Bone marrow (tissue), 2 donors: ENCODE data around the gene RPS15A.
"Not testable (repeated sequence)": the region's sequence is repeated elsewhere in the genome, so short reads cannot be mapped to it uniquely, and the experiment has no call there.

Experiments
- DNase-seq, 2 donors: peaks; one replicate each; lab custom pipeline; 2025; lab: John Stamatoyannopoulos, UW

Gene RPS15A

GRCh38 chr16:18797746-18798145 lies 7.6 kb upstream of the RPS15A start:
- DNase-seq = no peak

- DNase-seq = no peak
Observed at GRCh38 chr16:18796377-18796776, 6.2 kb upstream of the RPS15A start.

DNA sequence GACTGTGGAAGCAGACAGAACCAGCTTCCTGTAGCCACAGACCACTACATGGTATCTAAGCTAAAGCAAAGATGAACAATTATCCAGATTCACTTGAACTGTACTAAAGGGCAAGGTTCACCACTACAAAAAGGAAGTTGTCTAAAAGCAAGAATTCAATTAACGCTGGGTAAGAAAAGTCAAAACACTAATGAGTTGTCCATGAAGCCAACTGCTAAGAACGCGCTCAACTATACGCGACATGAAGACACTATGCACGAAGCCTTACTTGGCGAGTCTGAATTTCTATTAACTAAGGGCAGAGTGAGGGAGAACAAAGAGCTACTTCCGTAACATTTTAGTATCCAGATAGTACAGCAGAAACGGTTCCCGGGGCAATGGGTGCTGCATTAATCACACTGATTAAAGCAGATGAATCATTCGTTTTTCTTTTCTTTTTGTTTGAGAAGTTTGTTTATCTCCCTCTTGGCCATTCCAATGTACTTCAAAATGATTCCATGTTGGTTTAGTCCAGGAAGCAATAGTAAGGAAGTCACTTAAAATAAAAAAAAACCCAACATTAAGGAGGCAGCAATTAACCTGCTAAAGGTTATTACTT lies 2.8 kb upstream of the RPS15A start:
- DNase-seq = no peak

- DNase-seq = no peak
Observed at GRCh38 chr16:18789515-18789849, 652 bp downstream of the RPS15A start.

GRCh38 chr16:18788828-18789514 lies 1.2 kb downstream of the RPS15A start:
- no peak for DNase-seq

DNA sequence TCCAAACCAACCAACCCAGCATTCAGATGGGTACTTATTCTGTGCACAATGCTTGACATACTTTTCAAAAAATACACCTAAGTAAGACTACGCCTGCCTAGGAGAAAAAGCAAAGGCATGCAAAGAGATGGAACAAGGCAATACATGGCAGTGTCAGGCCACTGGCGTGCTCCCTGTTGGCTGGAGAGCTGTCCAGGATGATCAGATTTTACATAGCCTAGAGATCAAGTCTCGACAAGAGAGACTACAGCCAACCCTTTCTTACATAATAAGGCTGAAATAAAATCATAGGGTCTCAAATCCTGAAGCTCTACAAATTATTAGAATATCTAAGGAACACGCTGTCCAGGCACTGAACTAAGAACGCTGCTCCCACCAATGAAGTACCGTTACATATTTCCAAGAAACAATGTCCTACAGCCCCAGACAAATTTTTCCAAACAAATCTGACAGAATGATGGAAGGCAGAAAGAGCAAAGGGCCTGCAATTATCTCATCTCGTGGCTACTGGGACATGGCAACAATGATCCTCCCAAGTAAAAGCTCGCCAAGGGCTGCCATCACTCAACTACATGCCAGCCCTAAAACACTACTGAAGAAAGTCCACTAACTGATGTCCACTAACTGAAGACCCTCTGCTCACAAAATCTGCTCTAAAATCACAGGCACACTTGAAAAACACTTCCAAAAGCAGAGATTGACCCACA lies 5.1 kb downstream of the RPS15A start:
- no peak for DNase-seq

GRCh38 chr16:18783430-18784341 lies 6.4 kb downstream of the RPS15A start:
- no peak for DNase-seq

GRCh38 chr16:18782697-18783429 lies 7.3 kb downstream of the RPS15A start:
- DNase-seq = no peak

GRCh38 chr16:18781232-18781631 lies 8.9 kb downstream of the RPS15A start:
- DNase-seq = not testable (repeated sequence)

- DNase-seq = not testable (repeated sequence)
Observed at GRCh38 chr16:18780460-18781026, 9.6 kb downstream of the RPS15A start.

GRCh38 chr16:18777664-18778063 lies 12.5 kb downstream of the RPS15A start:
- DNase-seq = not testable (repeated sequence)

GRCh38 chr16:18776334-18776733 lies 13.8 kb downstream of the RPS15A start:
- DNase-seq = not testable (repeated sequence)

GRCh38 chr16:18774651-18775050 lies 15.5 kb downstream of the RPS15A start:
- not testable (repeated sequence) for DNase-seq

- not testable (repeated sequence) for DNase-seq
Observed at GRCh38 chr16:18772171-18772570, 18.0 kb downstream of the RPS15A start.

GRCh38 chr16:18770336-18770962 lies 19.7 kb downstream of the RPS15A start:
- DNase-seq = not testable (repeated sequence)

- not testable (repeated sequence) for DNase-seq
Observed at GRCh38 chr16:18767217-18767616, 22.9 kb downstream of the RPS15A start.

GRCh38 chr16:18762713-18763112 lies 27.4 kb downstream of the RPS15A start:
- not testable (repeated sequence) for DNase-seq

DNA sequence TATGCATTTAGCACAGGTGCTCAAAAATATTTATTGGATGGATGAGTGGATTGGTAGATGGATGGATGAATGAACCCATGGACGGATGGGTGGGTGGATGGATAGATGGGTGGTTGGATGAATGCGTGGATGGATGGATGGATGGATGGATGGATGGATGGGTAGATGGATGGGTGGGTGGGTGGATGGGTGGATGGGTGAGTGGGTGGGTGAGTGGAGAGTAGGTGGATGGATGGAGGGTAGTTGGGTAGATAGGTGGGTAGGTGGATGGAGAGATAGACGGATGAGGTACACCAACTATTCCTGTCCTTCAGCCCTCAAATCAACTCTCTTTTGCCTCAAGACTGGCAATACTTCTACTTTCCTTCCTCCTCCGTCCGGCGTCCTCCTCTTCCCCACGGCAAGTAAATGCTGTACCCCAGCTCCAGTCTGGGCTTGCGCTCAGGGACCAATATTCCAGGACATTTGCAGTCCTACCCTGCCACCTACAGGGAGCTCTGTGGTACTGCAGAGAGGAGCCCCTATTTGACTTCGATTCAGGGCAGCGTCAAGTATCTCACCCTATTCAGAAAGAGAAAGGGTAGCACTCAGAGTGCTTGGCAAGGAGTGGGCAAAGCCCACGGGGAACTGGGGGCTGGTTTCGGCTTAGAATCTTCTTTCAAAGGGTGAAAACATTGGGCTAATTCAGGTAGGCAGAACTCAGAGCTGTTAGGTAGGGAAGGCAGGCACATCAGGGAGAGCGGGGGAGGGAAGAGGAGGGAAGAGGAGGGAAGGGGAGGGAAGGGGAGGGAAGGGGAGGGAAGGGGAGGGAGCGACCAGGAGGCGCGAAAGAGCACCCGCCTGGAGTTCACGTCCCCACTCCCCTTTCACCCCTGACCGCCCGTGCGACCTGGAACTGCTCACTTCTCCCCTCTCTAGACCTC lies 30.3 kb downstream of the RPS15A start:
- peak in 1 of 2 donors; percentile 3 for DNase-seq

GRCh38 chr16:18757960-18758660 lies 32.0 kb downstream of the RPS15A start:
- DNase-seq = not testable (repeated sequence)
